ENCODE results near the gene FPGS.

Gene FPGS

DNA sequence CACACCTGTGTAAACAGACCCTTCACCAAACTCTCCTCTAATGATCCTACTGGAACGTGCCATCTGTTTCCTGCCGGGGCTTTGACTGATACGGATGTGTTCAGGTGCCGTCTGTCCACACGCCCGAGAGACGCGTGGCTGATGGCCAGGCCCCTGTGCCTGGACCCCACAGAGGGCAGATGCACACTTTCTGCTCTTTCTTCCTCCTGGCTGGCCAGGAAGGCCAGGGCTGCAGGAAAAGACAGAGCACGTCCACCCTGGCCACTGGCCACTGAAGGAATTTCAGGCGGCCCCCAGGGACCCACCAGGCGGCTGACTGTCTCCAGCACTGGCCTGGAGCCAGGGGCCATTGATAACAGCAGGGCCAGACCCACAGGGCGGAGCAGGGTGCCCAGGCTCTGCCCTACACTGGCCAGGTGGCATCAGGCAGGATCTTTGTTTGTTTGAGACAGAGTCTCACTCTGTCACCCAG is 55.4 kb downstream of the FPGS start:
- Mint-ChIP-seq H3K9me3 (no peaks in the 10 kb centered on the region), H3K27me3 (no peaks in the 10 kb centered on the region), H3K36me3 (ENCODE audit: low read depth) (no peaks in the 10 kb centered on the region), H3K4me1 (peaks cover 45% of the 10 kb centered on the region), H3K27ac (no peak overlapping the region), H3K4me3 (no peak overlapping the region)
- no peak for ATAC-seq
- no peak for DNase-seq

GRCh38 chr9:127860260-127860659 is 57.6 kb downstream of the FPGS start:
- H3K36me3 Mint-ChIP-seq (ENCODE audit: low read depth), result no peaks in the 10 kb centered on the region

GRCh38 chr9:127860779-127861178 is 58.1 kb downstream of the FPGS start:
- DNase-seq, result no peak
- Mint-ChIP-seq H3K36me3 (ENCODE audit: low read depth) (peaks cover 1% of the 10 kb centered on the region), H3K27me3 (no peaks in the 10 kb centered on the region), H3K9me3 (no peaks in the 10 kb centered on the region), H3K4me1 (peaks cover 46% of the 10 kb centered on the region), H3K4me3 (no peak overlapping the region), H3K27ac (no peak overlapping the region)
- ATAC-seq, result no peak

More at GRCh38 chr9:127860260-127860659, 57.6 kb downstream of the FPGS start:
- H3K9me3 Mint-ChIP-seq, result no peaks in the 10 kb centered on the region
- H3K4me3 Mint-ChIP-seq, result no peak overlapping the region
- no peak for ATAC-seq
- H3K27me3 Mint-ChIP-seq, result no peaks in the 10 kb centered on the region
- no peak overlapping the region for H3K27ac Mint-ChIP-seq
- H3K4me1 Mint-ChIP-seq, result peaks cover 46% of the 10 kb centered on the region
- DNase-seq, result no peak

- DNase-seq (peak; percentile 43), ATAC-seq (peak; percentile 21)
- Mint-ChIP-seq H3K9me3 (no peaks in the 10 kb centered on the region), H3K27me3 (no peaks in the 10 kb centered on the region), H3K4me3 (no peak overlapping the region), H3K27ac (peak overlapping the region; percentile 71), H3K4me1 (peaks cover 45% of the 10 kb centered on the region), H3K36me3 (ENCODE audit: low read depth) (peaks cover 2% of the 10 kb centered on the region)
Observed at GRCh38 chr9:127862075-127863011, 59.7 kb downstream of the FPGS start.

DNA sequence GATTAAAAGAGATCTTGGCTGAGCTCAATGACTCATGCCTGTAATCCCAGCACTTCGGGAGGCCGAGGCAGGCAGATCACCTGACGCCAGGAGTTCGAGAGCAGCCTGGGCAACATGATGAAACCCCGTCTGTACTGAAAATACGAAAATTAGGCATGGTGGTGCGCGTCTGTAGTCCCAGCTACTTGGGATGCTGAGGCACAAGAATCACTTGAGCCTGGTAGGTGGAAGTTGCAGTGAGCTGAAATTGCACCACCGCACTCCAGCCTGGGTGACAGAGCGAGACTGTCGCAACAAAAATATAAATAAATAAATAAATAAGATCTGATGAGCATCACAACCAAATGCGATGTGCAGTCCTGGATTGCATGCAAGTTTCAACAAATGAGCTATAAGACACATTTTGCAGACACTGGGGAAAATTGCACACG is 60.5 kb downstream of the FPGS start:
- Mint-ChIP-seq H3K36me3 (ENCODE audit: low read depth) (peaks cover 2% of the 10 kb centered on the region), H3K27me3 (no peaks in the 10 kb centered on the region), H3K9me3 (no peaks in the 10 kb centered on the region), H3K4me1 (peaks cover 45% of the 10 kb centered on the region), H3K4me3 (no peak overlapping the region), H3K27ac (peak overlapping the region; percentile 71)
- ATAC-seq (no peak), DNase-seq (no peak)

Data from activated naive CD8-positive, alpha-beta T cell treated with anti-CD3 and anti-CD28 coated beads, Interleukin-2, amount 50 U/mL, for 24 hours (primary cell).